HG03039 (cell line): Measurements from ENCODE around the gene BTNL9.
"Not testable (repeated sequence)": the region's sequence is repeated elsewhere in the genome, so short reads cannot be mapped to it uniquely, and the experiment has no call there.

ENCODE experiments used
- ATAC-seq: cut with Tn5 transposase; IDR thresholded peaks from one replicate; pipeline ENCODE4 v1.9.1; 2021; ENCODE audit warnings: mild to moderate bottlenecking, moderate library complexity; ENCODE audit not compliant: unreplicated experiment

The BTNL9 gene

GRCh38 chr5:181098762-181099601 lies 58.9 kb downstream of the BTNL9 start:
- no peak for ATAC-seq

GRCh38 chr5:181099602-181100086 lies 59.6 kb downstream of the BTNL9 start:
- no peak for ATAC-seq

- ATAC-seq, result no peak
These were observed 60.2 kb downstream of the BTNL9 start for GRCh38 chr5:181100121-181100875.

GRCh38 chr5:181101030-181101641 lies 61.1 kb downstream of the BTNL9 start:
- not testable (repeated sequence) for ATAC-seq

GRCh38 chr5:181101930-181102674 lies 62.0 kb downstream of the BTNL9 start:
- ATAC-seq, result not testable (repeated sequence)

- not testable (repeated sequence) for ATAC-seq
These were observed 64.1 kb downstream of the BTNL9 start for GRCh38 chr5:181104259-181104568.

GRCh38 chr5:181104606-181105390 lies 64.7 kb downstream of the BTNL9 start:
- not testable (repeated sequence) for ATAC-seq

- no peak for ATAC-seq
These were observed 65.4 kb downstream of the BTNL9 start for GRCh38 chr5:181105391-181106025.

DNA sequence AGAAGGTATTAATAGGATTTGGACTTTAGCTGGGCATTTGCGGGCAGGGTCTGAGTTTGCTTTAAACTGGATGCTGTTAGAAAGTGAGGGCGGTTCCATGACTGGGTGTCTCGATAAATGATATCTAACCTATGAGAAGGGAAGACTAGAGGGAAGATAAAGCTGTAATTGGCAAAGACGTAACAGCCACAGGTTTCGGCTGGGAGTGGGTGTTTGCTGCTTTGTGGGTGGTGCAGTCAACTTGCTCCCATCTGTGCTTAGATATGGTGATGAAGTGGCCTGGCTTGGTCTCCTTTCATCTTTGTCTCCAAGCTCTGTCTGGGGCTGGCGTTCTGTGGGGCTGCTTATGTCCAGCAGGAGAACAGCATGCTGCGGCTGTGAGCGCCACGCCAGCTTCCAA lies 67.6 kb downstream of the BTNL9 start:
- ATAC-seq, result no peak

- no peak for ATAC-seq
These were observed 68.6 kb downstream of the BTNL9 start for GRCh38 chr5:181108578-181109165.

- no peak for ATAC-seq
These were observed 69.5 kb downstream of the BTNL9 start for GRCh38 chr5:181109489-181110013.

GRCh38 chr5:181111010-181111409 lies 70.9 kb downstream of the BTNL9 start:
- ATAC-seq, result no peak
